ENCODE measurements around the gene PDE5A. TPM values are rescaled to one million over a fixed set of nuclear protein-coding genes. Genes with fewer than 3 reads are reported as not detected.

PDE5A gene
- total RNA-seq, 1 donor from 2014 or later = 3.2 TPM

DNA sequence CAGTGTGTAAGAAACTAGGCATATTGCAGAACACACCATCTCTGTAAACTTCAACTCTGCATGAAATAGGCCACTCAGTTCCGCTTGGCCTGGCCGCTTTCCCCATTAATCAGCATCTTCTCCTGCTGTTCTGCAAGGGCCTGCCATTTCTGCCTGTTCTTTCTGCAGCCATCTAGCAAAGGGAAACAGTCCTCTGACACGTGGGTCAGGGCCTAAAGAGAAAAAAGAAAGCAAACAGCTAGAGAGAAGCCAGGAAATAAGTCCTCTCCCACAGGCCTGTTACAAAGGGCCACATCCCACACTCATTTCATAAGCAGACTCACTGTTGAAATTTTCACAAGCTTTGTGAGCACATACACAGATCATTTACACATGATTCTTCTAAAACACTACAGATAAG lies 130.1 kb downstream of the PDE5A start:
- Mint-ChIP-seq H3K27me3 (ENCODE audit: unreplicated experiment) (no peaks in the 10 kb centered on the region), H3K27ac (ENCODE audit: unreplicated experiment) (no peak overlapping the region), H3K9me3 (ENCODE audit: unreplicated experiment) (no peaks in the 10 kb centered on the region), H3K4me3 (ENCODE audit: unreplicated experiment) (no peak overlapping the region), H3K36me3 (ENCODE audit: unreplicated experiment) (no peaks in the 10 kb centered on the region), H3K4me1 (ENCODE audit: low read depth, unreplicated experiment) (no peaks in the 10 kb centered on the region)
- TF ChIP-seq, protein P1, sequence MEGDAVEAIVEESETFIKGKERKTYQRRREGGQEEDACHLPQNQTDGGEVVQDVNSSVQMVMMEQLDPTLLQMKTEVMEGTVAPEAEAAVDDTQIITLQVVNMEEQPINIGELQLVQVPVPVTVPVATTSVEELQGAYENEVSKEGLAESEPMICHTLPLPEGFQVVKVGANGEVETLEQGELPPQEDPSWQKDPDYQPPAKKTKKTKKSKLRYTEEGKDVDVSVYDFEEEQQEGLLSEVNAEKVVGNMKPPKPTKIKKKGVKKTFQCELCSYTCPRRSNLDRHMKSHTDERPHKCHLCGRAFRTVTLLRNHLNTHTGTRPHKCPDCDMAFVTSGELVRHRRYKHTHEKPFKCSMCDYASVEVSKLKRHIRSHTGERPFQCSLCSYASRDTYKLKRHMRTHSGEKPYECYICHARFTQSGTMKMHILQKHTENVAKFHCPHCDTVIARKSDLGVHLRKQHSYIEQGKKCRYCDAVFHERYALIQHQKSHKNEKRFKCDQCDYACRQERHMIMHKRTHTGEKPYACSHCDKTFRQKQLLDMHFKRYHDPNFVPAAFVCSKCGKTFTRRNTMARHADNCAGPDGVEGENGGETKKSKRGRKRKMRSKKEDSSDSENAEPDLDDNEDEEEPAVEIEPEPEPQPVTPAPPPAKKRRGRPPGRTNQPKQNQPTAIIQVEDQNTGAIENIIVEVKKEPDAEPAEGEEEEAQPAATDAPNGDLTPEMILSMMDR (IDR thresholded peaks at IDR 0.05; ENCODE audit: partially characterized antibody, unreplicated experiment) = no peak
- DNase-seq = no peak

DNA sequence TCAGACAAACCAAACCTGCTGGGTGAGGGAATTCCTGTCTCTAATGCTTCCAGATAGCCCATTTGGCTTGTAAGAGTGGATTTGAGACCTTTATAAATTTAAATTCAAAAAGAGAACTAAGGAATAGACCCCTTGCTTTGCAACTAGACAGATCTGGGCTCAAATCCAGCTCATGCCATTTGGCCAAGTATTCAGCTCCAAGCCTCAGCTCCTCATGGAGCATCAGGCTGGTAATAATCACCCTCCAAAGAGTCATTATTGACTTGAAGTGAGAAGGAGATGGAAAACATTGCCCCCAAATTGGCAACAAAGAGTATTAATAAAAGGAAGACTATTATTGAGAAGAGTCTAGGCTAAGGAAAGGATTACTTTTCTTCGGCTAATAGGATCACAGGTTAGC lies 134.7 kb downstream of the PDE5A start:
- no peak for DNase-seq
- H3K36me3 Mint-ChIP-seq (ENCODE audit: unreplicated experiment) = no peaks in the 10 kb centered on the region
- H3K27ac Mint-ChIP-seq (ENCODE audit: unreplicated experiment) = no peak overlapping the region
- H3K4me1 Mint-ChIP-seq (ENCODE audit: low read depth, unreplicated experiment) = no peaks in the 10 kb centered on the region
- no peak overlapping the region for H3K4me3 Mint-ChIP-seq (ENCODE audit: unreplicated experiment)
- no peaks in the 10 kb centered on the region for H3K27me3 Mint-ChIP-seq (ENCODE audit: unreplicated experiment)
- no peaks in the 10 kb centered on the region for H3K9me3 Mint-ChIP-seq (ENCODE audit: unreplicated experiment)
- TF ChIP-seq, protein P1 (IDR thresholded peaks at IDR 0.05; ENCODE audit: partially characterized antibody, unreplicated experiment) = no peak

- H3K9me3 Mint-ChIP-seq (ENCODE audit: unreplicated experiment) = no peaks in the 10 kb centered on the region
- no peaks in the 10 kb centered on the region for H3K27me3 Mint-ChIP-seq (ENCODE audit: unreplicated experiment)
- no peaks in the 10 kb centered on the region for H3K36me3 Mint-ChIP-seq (ENCODE audit: unreplicated experiment)
- H3K4me1 Mint-ChIP-seq (ENCODE audit: low read depth, unreplicated experiment) = no peaks in the 10 kb centered on the region
- TF ChIP-seq, protein P1 (IDR thresholded peaks at IDR 0.05; ENCODE audit: partially characterized antibody, unreplicated experiment) = no peak
- no peak for DNase-seq
- H3K27ac Mint-ChIP-seq (ENCODE audit: unreplicated experiment) = no peak overlapping the region
- no peak overlapping the region for H3K4me3 Mint-ChIP-seq (ENCODE audit: unreplicated experiment)
Observed at GRCh38 chr4:119493419-119493818, 135.2 kb downstream of the PDE5A start.

DNA sequence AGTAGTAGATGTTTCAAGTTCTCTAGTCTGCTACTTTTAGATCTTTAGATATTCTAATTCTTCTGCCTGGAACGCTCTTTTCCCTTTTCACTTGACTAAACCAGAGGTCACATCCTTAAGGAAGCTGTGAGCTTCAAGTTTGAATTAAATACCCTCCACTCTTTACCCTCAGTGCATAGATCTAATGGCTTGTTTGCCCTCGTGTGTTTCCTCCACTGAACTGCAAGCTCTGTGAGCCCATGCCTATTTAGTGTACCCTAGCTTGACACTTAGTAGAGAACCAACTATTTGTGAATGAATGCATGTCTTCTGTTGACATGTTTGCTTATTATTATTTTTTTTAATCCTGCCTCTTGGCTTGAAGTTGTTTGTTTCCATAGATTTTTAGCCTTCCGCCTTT lies 138.3 kb downstream of the PDE5A start:
- Mint-ChIP-seq H3K4me3 (ENCODE audit: unreplicated experiment) (no peak overlapping the region), H3K27me3 (ENCODE audit: unreplicated experiment) (no peaks in the 10 kb centered on the region), H3K36me3 (ENCODE audit: unreplicated experiment) (no peaks in the 10 kb centered on the region), H3K27ac (ENCODE audit: unreplicated experiment) (no peak overlapping the region), H3K9me3 (ENCODE audit: unreplicated experiment) (peaks cover 3% of the 10 kb centered on the region), H3K4me1 (ENCODE audit: low read depth, unreplicated experiment) (no peaks in the 10 kb centered on the region)
- TF ChIP-seq, protein P1 (IDR thresholded peaks at IDR 0.05; ENCODE audit: partially characterized antibody, unreplicated experiment) = no peak
- DNase-seq = no peak

DNA sequence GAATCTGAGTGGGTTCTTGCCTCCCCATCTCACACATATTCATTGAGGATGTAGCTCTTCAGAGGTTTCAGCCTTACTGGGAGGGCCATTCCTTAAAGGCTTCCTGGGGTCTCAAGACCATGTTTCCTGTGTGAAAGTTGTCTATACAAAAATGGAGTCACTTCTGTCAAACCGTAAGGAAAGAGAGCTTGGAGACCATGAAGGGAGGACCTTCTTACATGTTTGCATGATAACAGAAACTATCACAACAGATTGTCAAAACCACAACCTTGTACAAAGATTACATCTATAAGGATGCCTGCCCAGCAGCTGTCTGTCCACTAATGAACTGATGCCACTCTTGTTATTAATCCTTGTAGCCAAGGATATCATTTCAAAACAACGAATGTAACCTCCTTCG lies 139.3 kb downstream of the PDE5A start:
- Mint-ChIP-seq H3K4me1 (ENCODE audit: low read depth, unreplicated experiment) (no peaks in the 10 kb centered on the region), H3K4me3 (ENCODE audit: unreplicated experiment) (no peak overlapping the region), H3K36me3 (ENCODE audit: unreplicated experiment) (peaks cover 6% of the 10 kb centered on the region), H3K9me3 (ENCODE audit: unreplicated experiment) (peaks cover 7% of the 10 kb centered on the region), H3K27ac (ENCODE audit: unreplicated experiment) (no peak overlapping the region), H3K27me3 (ENCODE audit: unreplicated experiment) (peaks cover 4% of the 10 kb centered on the region)
- no peak for DNase-seq
- TF ChIP-seq, protein P1 (IDR thresholded peaks at IDR 0.05; ENCODE audit: partially characterized antibody, unreplicated experiment) = no peak
